Activated naive CD8-positive, alpha-beta T cell (primary cell): Measurements from ENCODE around the gene SENP2.
"Not testable (repeated sequence)": the region's sequence is repeated elsewhere in the genome, so short reads cannot be mapped to it uniquely, and the experiment has no call there.

Experiments used
- H3K27ac Mint-ChIP-seq: one replicate; pipeline ENCODE4 v1.8.0; 2021; ENCODE audit warnings: mixed read lengths
- H3K27me3 Mint-ChIP-seq: one replicate; pipeline ENCODE4 v1.8.0; 2021; ENCODE audit warnings: mixed read lengths
- H3K36me3 Mint-ChIP-seq: one replicate; pipeline ENCODE4 v1.8.0; 2021; ENCODE audit warnings: mixed read lengths
- H3K4me1 Mint-ChIP-seq: one replicate; pipeline ENCODE4 v1.8.0; 2021; ENCODE audit warnings: low read depth, mixed read lengths
- H3K4me3 Mint-ChIP-seq: one replicate; pipeline ENCODE4 v1.8.0; 2021; ENCODE audit warnings: mild to moderate bottlenecking, mixed read lengths
- H3K9me3 Mint-ChIP-seq: one replicate; pipeline ENCODE4 v1.8.0; 2021; ENCODE audit warnings: low read depth, mixed read lengths

Gene SENP2

DNA sequence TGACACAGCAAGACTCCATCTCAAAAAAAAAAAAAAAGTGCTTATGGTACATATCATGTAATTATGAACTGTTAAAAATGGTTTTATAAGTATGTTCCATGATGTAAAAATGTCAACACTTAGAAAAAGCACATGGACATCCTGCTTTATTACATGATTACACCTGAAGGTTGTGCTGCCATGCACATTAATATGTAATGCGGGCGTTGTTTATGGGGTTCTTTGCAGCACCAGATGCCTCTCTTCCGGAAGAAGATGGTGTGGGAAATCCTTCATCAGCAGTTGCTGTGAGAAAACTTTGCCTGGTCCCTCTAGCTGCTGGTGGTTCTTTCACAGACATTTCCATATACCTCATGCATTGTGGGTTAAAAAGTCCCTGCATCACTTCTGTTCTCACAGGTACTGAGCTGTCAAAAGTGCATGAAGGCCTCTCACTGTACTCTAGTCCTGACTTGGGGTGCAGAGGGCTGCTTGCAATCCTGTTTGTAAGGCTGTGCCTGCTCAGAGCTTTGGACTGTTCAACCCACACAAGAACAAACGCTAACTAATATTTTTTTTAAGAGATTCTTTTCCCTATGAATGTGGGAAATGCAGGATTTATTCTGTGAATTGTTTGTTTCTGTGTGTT lies 43.6 kb downstream of the SENP2 start:
- Mint-ChIP-seq H3K4me3 (no peak overlapping the region), H3K9me3 (no peaks in the 10 kb centered on the region), H3K27me3 (no peaks in the 10 kb centered on the region), H3K4me1 (peaks cover 12% of the 10 kb centered on the region), H3K36me3 (no peaks in the 10 kb centered on the region), H3K27ac (no peak overlapping the region)

- Mint-ChIP-seq H3K9me3 (no peaks in the 10 kb centered on the region), H3K36me3 (no peaks in the 10 kb centered on the region), H3K27me3 (no peaks in the 10 kb centered on the region), H3K4me3 (no peak overlapping the region), H3K27ac (no peak overlapping the region), H3K4me1 (peaks cover 13% of the 10 kb centered on the region)
These were observed 44.1 kb downstream of the SENP2 start for GRCh38 chr3:185630182-185630622.

DNA sequence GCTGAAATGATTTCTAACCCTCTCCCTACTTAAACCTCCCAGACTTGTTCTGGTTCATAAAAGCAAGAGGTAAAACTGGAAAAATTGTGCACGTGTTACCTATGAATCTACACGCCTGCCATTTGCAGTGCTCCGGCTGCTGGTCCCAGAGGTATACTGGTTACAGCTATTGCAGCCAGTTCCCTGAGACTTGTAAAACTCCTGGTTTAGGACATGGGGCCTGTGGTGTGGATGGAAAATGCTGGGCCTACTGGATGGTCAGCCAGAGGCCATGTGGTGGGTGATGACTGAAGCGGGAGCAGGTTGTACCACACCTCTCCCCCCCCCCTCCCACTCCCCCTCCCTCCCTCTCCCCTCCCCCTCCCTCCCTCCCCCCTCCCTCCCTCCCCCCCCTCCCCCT lies 45.0 kb downstream of the SENP2 start:
- Mint-ChIP-seq H3K27ac (no peak overlapping the region), H3K27me3 (no peaks in the 10 kb centered on the region), H3K9me3 (no peaks in the 10 kb centered on the region), H3K4me1 (peaks cover 15% of the 10 kb centered on the region), H3K4me3 (no peak overlapping the region), H3K36me3 (no peaks in the 10 kb centered on the region)

DNA sequence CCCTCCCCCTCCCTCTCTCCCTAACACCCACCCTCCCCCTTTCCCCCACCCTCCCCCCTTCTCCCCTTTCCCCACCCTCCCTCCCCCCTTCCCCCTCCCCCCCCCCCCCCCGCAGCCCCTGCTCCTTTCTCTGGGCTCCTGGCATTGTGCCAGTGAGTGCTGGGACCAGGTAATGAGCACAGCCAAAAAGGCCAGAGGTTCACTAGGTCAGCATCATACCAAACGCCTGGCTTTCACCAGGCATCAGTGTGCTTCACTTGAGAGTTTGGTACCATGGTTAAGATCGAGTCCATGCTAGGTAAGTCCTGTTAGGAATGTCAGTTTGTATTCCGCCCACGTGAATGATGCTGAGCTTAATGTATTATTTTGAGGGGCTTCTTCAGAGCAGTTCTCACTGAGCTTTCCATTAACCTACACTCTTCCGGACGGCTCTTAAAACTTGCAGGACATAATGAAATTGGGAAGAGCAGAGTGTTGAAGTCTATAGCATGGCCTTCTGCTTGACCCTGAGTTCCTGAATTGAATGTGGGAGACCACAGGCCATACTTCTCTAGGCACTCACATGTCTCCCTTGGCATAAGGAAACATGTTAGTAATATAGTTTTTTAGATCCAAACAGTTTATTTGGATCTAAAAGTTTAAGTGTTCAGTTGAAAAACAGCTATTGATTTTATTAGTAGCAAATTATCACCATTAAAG lies 45.6 kb downstream of the SENP2 start:
- no peaks in the 10 kb centered on the region for H3K27me3 Mint-ChIP-seq
- H3K36me3 Mint-ChIP-seq, result no peaks in the 10 kb centered on the region

GRCh38 chr3:185632996-185633395 lies 46.9 kb downstream of the SENP2 start:
- Mint-ChIP-seq H3K27ac (no peak overlapping the region), H3K4me3 (no peak overlapping the region), H3K4me1 (peaks cover 18% of the 10 kb centered on the region), H3K27me3 (no peaks in the 10 kb centered on the region), H3K36me3 (no peaks in the 10 kb centered on the region), H3K9me3 (no peaks in the 10 kb centered on the region)

More for the DNA sequence above, 45.6 kb downstream of the SENP2 start:
- H3K4me3 Mint-ChIP-seq, result no peak overlapping the region
- H3K27ac Mint-ChIP-seq, result no peak overlapping the region
- peaks cover 17% of the 10 kb centered on the region for H3K4me1 Mint-ChIP-seq
- H3K9me3 Mint-ChIP-seq, result no peaks in the 10 kb centered on the region

DNA sequence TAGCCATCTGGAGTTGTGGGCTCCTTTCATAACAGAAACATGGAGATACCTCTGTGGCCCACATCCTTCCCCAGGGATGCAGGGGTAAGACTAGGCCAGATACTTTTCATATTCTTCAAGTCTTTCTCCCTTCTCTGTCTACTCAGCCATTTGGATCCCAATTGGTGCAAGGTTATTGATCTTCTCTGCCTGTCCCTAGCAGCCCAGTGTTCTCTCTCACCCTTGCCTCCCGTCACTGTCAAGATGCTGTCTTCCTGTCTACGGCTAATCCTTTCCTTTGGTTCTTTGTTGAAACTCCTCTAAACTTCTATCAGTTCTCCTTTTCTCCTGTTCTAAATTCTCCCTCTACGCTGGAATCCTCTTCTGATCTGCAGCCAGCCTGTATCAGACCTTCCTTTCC lies 51.3 kb downstream of the SENP2 start:
- Mint-ChIP-seq H3K27me3 (peaks cover 4% of the 10 kb centered on the region), H3K9me3 (no peaks in the 10 kb centered on the region), H3K4me3 (no peak overlapping the region), H3K36me3 (no peaks in the 10 kb centered on the region), H3K27ac (no peak overlapping the region), H3K4me1 (peaks cover 18% of the 10 kb centered on the region)

DNA sequence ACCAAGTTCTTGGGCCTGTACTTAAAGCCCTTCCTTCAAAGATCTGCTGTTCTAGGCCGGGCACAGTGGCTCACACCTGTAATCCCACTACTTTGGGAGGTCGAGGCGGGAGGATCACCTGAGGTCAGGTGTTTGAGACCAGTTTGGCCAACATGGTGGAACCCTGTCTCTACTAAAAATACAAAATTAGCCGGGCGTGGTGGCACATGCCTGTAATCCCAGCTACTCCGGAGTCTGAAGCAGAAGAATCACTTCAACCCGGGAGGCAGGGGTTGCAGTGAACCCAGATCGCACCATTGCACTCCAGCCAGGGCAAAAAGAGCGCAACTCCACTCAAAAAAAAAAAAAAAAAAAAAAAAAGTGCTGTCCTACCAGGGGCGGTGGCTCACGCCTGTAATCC lies 52.6 kb downstream of the SENP2 start:
- H3K36me3 Mint-ChIP-seq, H3K27ac Mint-ChIP-seq, H3K27me3 Mint-ChIP-seq, H3K4me3 Mint-ChIP-seq, H3K9me3 Mint-ChIP-seq, H3K4me1 Mint-ChIP-seq: not testable (repeated sequence)

GRCh38 chr3:185639632-185640206 lies 53.6 kb downstream of the SENP2 start:
- Mint-ChIP-seq H3K36me3 (no peaks in the 10 kb centered on the region), H3K27ac (no peak overlapping the region), H3K9me3 (no peaks in the 10 kb centered on the region), H3K4me1 (peaks cover 6% of the 10 kb centered on the region), H3K4me3 (no peak overlapping the region), H3K27me3 (peaks cover 4% of the 10 kb centered on the region)

DNA sequence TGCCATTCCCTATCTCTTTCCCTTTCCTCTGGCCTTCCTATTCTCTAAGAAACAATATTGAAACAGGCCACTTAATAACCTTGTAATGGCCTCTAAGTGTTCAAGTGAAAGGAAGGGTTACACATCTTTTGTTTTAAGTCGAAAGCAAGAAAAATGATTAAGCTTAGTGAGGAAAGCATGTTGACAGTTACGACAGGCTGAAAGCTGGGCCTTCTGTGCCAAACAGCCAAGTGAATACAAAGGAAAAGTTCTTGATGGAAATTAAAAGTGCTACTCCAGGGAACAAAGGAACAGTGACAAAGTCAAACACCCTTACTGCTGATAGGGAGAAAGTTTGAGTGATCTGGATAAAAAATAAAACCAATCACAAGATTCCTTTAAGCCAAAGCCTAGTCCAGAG lies 54.2 kb downstream of the SENP2 start:
- peaks cover 4% of the 10 kb centered on the region for H3K4me1 Mint-ChIP-seq
- no peaks in the 10 kb centered on the region for H3K36me3 Mint-ChIP-seq
- H3K9me3 Mint-ChIP-seq, result no peaks in the 10 kb centered on the region
- no peak overlapping the region for H3K27ac Mint-ChIP-seq
- peaks cover 4% of the 10 kb centered on the region for H3K27me3 Mint-ChIP-seq
- H3K4me3 Mint-ChIP-seq, result no peak overlapping the region

GRCh38 chr3:185645191-185645590 lies 59.1 kb downstream of the SENP2 start:
- H3K27ac Mint-ChIP-seq, H3K9me3 Mint-ChIP-seq, H3K36me3 Mint-ChIP-seq, H3K4me3 Mint-ChIP-seq, H3K4me1 Mint-ChIP-seq: not testable (repeated sequence)
- H3K27me3 Mint-ChIP-seq, result peaks cover 10% of the 10 kb centered on the region

DNA sequence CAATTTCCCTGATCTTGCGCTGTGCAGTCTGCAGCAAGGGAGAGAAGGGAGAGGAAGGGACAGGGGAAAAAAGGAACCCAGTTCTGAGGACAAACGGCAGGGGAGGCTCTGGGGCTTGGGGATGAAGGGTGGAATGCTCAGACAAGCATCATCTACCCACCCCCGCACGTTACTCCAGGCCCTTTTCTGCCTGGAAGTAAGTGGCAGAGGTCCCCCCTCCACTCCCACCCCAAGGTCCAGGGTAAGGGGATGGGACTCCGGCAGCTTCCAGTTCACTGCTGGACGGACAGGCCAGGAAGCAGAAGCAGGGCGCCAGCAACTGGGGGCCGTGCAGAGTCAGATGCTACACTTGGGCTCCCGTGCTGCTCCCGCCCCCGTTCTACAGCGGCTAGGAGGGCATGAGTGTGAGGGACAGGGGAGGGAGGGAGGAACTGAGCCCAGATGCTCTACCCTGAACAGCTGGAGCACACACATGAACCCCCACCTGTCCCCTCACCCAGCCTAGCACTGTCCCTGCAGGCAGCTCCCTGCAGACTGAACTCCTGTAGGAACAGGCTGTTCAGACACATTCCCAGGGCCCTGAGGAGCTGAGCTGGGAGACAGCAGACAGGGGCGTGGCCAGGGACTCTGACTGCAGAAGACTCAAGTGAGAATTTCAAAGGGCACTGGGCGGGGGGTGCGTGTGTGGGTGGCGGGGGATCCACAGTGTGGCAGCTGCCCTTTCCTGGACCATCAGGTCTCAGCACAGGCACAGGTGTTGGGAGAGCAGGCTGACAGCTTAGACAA lies 59.7 kb downstream of the SENP2 start:
- Mint-ChIP-seq H3K4me1 (no peaks in the 10 kb centered on the region), H3K4me3 (no peak overlapping the region), H3K27ac (no peak overlapping the region), H3K27me3 (peaks cover 10% of the 10 kb centered on the region), H3K36me3 (no peaks in the 10 kb centered on the region), H3K9me3 (no peaks in the 10 kb centered on the region)

- no peak overlapping the region for H3K4me3 Mint-ChIP-seq
- H3K9me3 Mint-ChIP-seq, result no peaks in the 10 kb centered on the region
- H3K36me3 Mint-ChIP-seq, result no peaks in the 10 kb centered on the region
- H3K27ac Mint-ChIP-seq, result no peak overlapping the region
- peaks cover 10% of the 10 kb centered on the region for H3K27me3 Mint-ChIP-seq
- H3K4me1 Mint-ChIP-seq, result no peaks in the 10 kb centered on the region
These were observed 60.5 kb downstream of the SENP2 start for GRCh38 chr3:185646382-185647133.

DNA sequence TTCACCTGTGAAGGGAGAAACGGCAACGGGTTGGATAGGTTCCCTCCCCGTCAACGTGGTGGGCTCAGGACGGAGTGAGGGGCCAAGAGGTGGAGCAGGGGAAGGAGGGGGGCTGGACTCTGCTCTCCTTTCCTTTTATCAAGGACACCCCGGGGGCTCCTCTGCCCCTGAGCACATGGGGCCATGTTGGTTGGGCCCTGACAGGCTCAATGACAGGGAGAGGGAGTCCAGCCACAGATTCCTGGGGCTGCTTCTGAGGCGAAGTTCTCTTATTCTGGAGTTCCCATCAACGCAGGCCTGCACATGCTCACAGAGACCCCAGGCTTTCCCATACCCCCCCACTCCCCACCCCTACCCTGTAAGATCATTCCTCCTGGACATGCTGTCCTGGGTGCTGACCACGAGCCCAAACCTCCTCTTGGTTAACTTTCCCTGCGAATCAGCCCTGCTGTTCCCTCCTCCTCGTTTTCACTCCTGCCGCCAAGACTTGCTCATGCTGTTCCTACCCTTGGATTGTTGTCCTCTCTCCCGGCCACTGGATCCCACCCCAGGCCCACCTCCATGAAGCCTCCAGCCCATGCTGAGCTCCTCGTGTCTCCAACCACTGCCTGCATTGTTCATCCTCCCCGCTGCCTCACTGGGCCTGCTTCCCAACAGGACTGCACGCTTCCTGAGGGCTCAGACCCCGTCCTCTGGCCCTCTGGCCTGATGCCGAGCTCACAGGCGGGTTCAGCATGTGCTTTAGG lies 61.2 kb downstream of the SENP2 start:
- H3K27ac Mint-ChIP-seq, result no peak overlapping the region
- H3K4me3 Mint-ChIP-seq, result no peak overlapping the region
- peaks cover 6% of the 10 kb centered on the region for H3K27me3 Mint-ChIP-seq
- no peaks in the 10 kb centered on the region for H3K4me1 Mint-ChIP-seq
- H3K36me3 Mint-ChIP-seq, result no peaks in the 10 kb centered on the region
- H3K9me3 Mint-ChIP-seq, result no peaks in the 10 kb centered on the region

GRCh38 chr3:185647880-185648210 lies 61.8 kb downstream of the SENP2 start:
- Mint-ChIP-seq H3K36me3 (no peaks in the 10 kb centered on the region), H3K27ac (no peak overlapping the region), H3K9me3 (no peaks in the 10 kb centered on the region), H3K27me3 (peaks cover 6% of the 10 kb centered on the region), H3K4me3 (no peak overlapping the region), H3K4me1 (no peaks in the 10 kb centered on the region)
